SK-N-MC (cell line): Measurements from ENCODE around the gene CFAP65.

Source experiments
- DNase-seq: peaks from one replicate; pipeline ENCODE4 v3.0.0-alpha.2; 2011; ENCODE audit warnings: low read depth, low spot score
- H3K27ac ChIP-seq: fragments of 200-600 bp; sonication (generic); 2 replicates; pipeline ENCODE4 v1.5.1; 2016; ENCODE audit warnings: mixed run types
- H3K36me3 ChIP-seq: fragments of 200-600 bp; sonication (generic); 2 replicates; pipeline ENCODE4 v1.6.1; 2017; ENCODE audit warnings: antibody characterized with exemption, low read length, mixed read lengths; ENCODE audit not compliant: insufficient read depth
- H3K4me3 ChIP-seq: fragments of 200-600 bp; sonication (generic); 2 replicates; pipeline ENCODE4 v1.5.1; 2016
- H3K9ac ChIP-seq: fragments of 200-600 bp; sonication (generic); 2 replicates; pipeline ENCODE4 v1.8.0; 2017; ENCODE audit warnings: mixed run types, mixed read lengths; ENCODE audit not compliant: insufficient read length
- H3K9me3 ChIP-seq: fragments of 200-600 bp; sonication (generic); 2 replicates; pipeline ENCODE4 v1.6.1; 2017; ENCODE audit warnings: low read depth, mild to moderate bottlenecking, antibody characterized with exemption, low read length, moderate library complexity, mixed read lengths
- EZH2 ChIP-seq: fragments of 200-600 bp; sonication (generic); IDR thresholded peaks from one replicate; pipeline ENCODE4 v1.6.1; 2017; ENCODE audit warnings: antibody characterized with exemption
- FOXP2 ChIP-seq: optimal IDR thresholded peaks from 2 replicates; pipeline ENCODE3; 2011; ENCODE audit warnings: mild to moderate bottlenecking, moderate library complexity; ENCODE audit not compliant: insufficient read depth; ENCODE audit errors: extremely low read length, control extremely low read depth
- POLR2AphosphoS5 ChIP-seq: IDR thresholded peaks from 2 replicates; pipeline ENCODE4 v1.6.1; 2012; ENCODE audit warnings: mild to moderate bottlenecking, low read depth, low read length, borderline replicate concordance

CFAP65 gene

GRCh38 chr2:219023045-219023605 lies 18.2 kb downstream of the CFAP65 start:
- Histone ChIP-seq H3K4me3 (no peak overlapping the region), H3K36me3 (no peaks in the 10 kb centered on the region), H3K9me3 (no peaks in the 10 kb centered on the region), H3K27ac (no peak overlapping the region), H3K9ac (no peak overlapping the region)
- DNase-seq = no peak
- TF ChIP-seq EZH2 (no peak), POLR2AphosphoS5 (no peak), FOXP2 (no peak)

DNA sequence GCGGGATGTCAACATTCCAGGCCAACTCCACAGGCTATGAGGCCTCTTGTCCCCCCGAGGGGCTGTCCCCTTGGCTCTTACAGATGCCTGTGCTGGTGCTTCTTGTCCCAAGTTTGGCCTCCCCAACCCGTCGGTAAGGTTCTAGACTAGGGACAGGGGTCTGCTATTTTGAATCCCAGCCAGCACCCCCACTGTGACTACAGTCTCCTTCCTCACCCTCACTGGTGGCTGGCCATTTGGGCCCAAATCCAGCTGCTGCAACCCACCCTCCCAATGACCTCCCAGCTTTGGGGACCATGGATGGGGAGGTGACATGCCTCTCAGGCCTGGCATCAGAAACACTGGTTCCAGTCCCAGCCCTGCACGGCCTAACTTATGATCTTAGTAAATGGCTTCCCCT lies 18.7 kb downstream of the CFAP65 start:
- TF ChIP-seq FOXP2 (no peak), POLR2AphosphoS5 (no peak), EZH2 (no peak)
- Histone ChIP-seq H3K36me3 (no peaks in the 10 kb centered on the region), H3K9me3 (no peaks in the 10 kb centered on the region), H3K9ac (no peak overlapping the region), H3K4me3 (no peak overlapping the region), H3K27ac (no peak overlapping the region)
- no peak for DNase-seq

GRCh38 chr2:219022041-219022440 lies 19.3 kb downstream of the CFAP65 start:
- H3K36me3 ChIP-seq = no peaks in the 10 kb centered on the region
- DNase-seq = no peak
- TF ChIP-seq EZH2 = no peak
- TF ChIP-seq FOXP2 = no peak
- no peak for TF ChIP-seq POLR2AphosphoS5
- H3K4me3 ChIP-seq = no peak overlapping the region
- no peak overlapping the region for H3K9ac ChIP-seq
- H3K27ac ChIP-seq = no peak overlapping the region
- H3K9me3 ChIP-seq = no peaks in the 10 kb centered on the region

GRCh38 chr2:219021591-219021990 lies 19.7 kb downstream of the CFAP65 start:
- Histone ChIP-seq H3K27ac (no peak overlapping the region), H3K36me3 (no peaks in the 10 kb centered on the region), H3K9me3 (no peaks in the 10 kb centered on the region), H3K9ac (no peak overlapping the region), H3K4me3 (no peak overlapping the region)
- TF ChIP-seq EZH2 = no peak
- no peak for TF ChIP-seq POLR2AphosphoS5
- no peak for TF ChIP-seq FOXP2
- DNase-seq = no peak

DNA sequence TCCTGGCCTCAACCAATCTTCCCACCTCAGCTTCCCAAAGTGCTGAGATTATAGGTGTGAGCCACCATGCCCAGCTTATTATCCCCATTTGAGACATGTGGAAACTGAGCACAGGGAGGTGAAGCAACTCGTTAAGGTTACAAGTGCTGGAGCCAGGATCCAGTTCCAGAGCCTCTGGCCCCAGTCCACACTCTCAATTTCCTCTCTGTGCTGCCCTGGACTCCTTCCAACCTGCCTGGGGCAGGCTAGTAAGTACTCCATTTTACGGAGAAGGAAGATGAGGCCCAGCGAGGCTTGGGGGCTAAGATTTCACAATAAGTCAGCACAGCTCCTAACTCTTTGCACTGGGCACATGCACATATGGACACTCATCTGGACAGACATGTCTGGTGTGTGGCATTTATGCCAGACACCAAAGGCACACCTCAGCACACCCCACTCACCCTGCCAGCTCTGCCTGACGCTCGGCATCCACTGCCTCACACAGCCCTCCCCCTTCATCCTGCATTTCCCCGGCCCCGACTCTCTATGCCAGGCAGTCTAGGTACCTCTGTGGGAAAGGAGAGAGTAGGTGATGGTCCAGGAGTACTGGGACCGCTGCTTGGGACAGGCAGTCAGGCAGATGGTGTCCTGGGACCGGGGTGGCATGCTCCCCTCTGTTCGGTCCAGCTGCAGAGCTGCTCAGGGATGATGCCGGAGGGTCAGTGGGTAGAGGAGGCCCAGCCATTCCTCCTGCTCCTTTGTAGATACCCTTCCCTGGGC lies 20.5 kb downstream of the CFAP65 start:
- DNase-seq = no peak
- no peak for TF ChIP-seq FOXP2
- no peak for TF ChIP-seq POLR2AphosphoS5
- no peak for TF ChIP-seq EZH2
- Histone ChIP-seq H3K27ac (no peak overlapping the region), H3K9ac (no peak overlapping the region), H3K4me3 (no peak overlapping the region), H3K9me3 (no peaks in the 10 kb centered on the region), H3K36me3 (no peaks in the 10 kb centered on the region)

DNA sequence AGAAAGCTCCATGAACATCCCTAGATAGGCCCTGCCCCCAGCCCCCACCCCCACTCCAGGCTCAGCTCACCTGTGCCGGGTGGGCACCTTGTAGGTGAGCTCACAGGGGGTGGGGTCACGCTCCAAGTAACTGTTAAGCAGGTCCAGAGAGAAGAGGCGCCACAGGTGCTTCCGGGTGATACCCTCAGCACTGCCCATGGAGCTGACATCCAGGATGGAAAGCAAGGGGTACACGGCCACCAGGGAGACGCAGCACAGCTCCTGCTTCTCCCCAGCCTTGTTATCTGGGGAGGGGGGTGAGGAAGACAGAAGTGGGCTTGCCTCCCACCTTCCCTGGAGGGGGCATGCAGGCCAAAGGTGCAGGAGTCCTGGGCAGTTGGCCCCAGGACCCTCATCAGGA lies 21.9 kb downstream of the CFAP65 start:
- no peak overlapping the region for H3K27ac ChIP-seq
- no peak overlapping the region for H3K9ac ChIP-seq
- no peaks in the 10 kb centered on the region for H3K9me3 ChIP-seq
- no peak for TF ChIP-seq EZH2
- no peak for TF ChIP-seq POLR2AphosphoS5
- TF ChIP-seq FOXP2 = no peak
- no peak overlapping the region for H3K4me3 ChIP-seq
- H3K36me3 ChIP-seq = no peaks in the 10 kb centered on the region
- DNase-seq = no peak

- Histone ChIP-seq H3K27ac (no peak overlapping the region), H3K9me3 (no peaks in the 10 kb centered on the region), H3K36me3 (no peaks in the 10 kb centered on the region), H3K9ac (no peak overlapping the region), H3K4me3 (no peak overlapping the region)
- DNase-seq = no peak
- no peak for TF ChIP-seq POLR2AphosphoS5
- TF ChIP-seq FOXP2 = no peak
- no peak for TF ChIP-seq EZH2
These were observed 22.6 kb downstream of the CFAP65 start for GRCh38 chr2:219018726-219019125.

- DNase-seq = no peak
- H3K36me3 ChIP-seq = no peaks in the 10 kb centered on the region
- no peaks in the 10 kb centered on the region for H3K9me3 ChIP-seq
- H3K4me3 ChIP-seq = no peak overlapping the region
- no peak for TF ChIP-seq FOXP2
- no peak for TF ChIP-seq EZH2
- TF ChIP-seq POLR2AphosphoS5 = no peak
- no peak overlapping the region for H3K9ac ChIP-seq
- no peak overlapping the region for H3K27ac ChIP-seq
These were observed 23.0 kb downstream of the CFAP65 start for GRCh38 chr2:219018286-219018685.

- Histone ChIP-seq H3K4me3 (no peak overlapping the region), H3K9me3 (no peaks in the 10 kb centered on the region), H3K9ac (no peak overlapping the region), H3K36me3 (no peaks in the 10 kb centered on the region), H3K27ac (no peak overlapping the region)
- no peak for DNase-seq
- no peak for TF ChIP-seq FOXP2
- TF ChIP-seq POLR2AphosphoS5 = no peak
- no peak for TF ChIP-seq EZH2
These were observed 23.9 kb downstream of the CFAP65 start for GRCh38 chr2:219017201-219017931.
